Measurements from ENCODE around the gene KLC1. TPM values are rescaled to one million over a fixed set of nuclear protein-coding genes. Genes with fewer than 3 reads are reported as not detected.
A peak's percentile ranks its signal among the peaks of the same experiment; 100 is the strongest.

KLC1 gene
- total and polyA plus RNA-seq, 10 of the 15 experiments (the other 5 are each of a cell fraction or from before 2014, with no cell fraction given): 5.5 to 137 (median 76.1) TPM

GRCh38 chr14:103606963-103607668 lies 21.9 kb upstream of the KLC1 start (continued):
- TF ChIP-seq ETV6 (conservative IDR thresholded peaks at IDR 0.05 in 1 of 2, IDR thresholded peaks at IDR 0.05 in 1 of 2; ENCODE audit: borderline replicate concordance in 1 of 2, low read depth in 1 of 2) (peak in 1 of 2 experiments; percentile 63; a peak in 1 of 4 replicates), SMC3 (IDR thresholded peaks at IDR 0.05; ENCODE audit: borderline replicate concordance, low read length) (peak; percentile 38; the same call in 1 of the 2 replicates), EZH2 (IDR thresholded peaks at IDR 0.05; ENCODE audit: borderline replicate concordance, control insufficient read depth, low read depth, low read length) (0 out of 2 replicates have a peak, but pooled peaks have one; percentile 61), JUND (IDR thresholded peaks at IDR 0.05; ENCODE audit: low read depth, low read length) (no peak), RAD51 (IDR thresholded peaks at IDR 0.05) (peak; percentile 28; the same call in 1 of the 2 replicates), BCL11A (IDR thresholded peaks at IDR 0.05; ENCODE audit: low read depth, low read length) (0 out of 2 replicates have a peak, but pooled peaks have one; percentile 47), CHD2 (IDR thresholded peaks at IDR 0.05; ENCODE audit: borderline replicate concordance, low read depth, low read length) (0 out of 2 replicates have a peak, but pooled peaks have one; percentile 18), IKZF1 (conservative IDR thresholded peaks at IDR 0.05) (peak; percentile 89), HCFC1 (IDR thresholded peaks at IDR 0.05; ENCODE audit: low read length) (no peak), TCF3 (IDR thresholded peaks at IDR 0.05; ENCODE audit: borderline replicate concordance, insufficient read depth, low read depth, low read length) (peak; percentile 97), ZNF217 (IDR thresholded peaks at IDR 0.05) (no peak), KLF5 (IDR thresholded peaks at IDR 0.05; ENCODE audit: partially characterized antibody) (no peak), POLR2A (IDR thresholded peaks at IDR 0.05; ENCODE audit: low read depth, low read length) (no peak), YY1 (IDR thresholded peaks at IDR 0.05; ENCODE audit: low read depth, low read length) (0 out of 2 replicates have a peak, but pooled peaks have one; percentile 11), BHLHE40 (IDR thresholded peaks at IDR 0.05; ENCODE audit: borderline replicate concordance in 1 of 2, low read depth in 2 of 2, low read length in 1 of 2) (peak; percentile 90 to 91), CREB1 (IDR thresholded peaks at IDR 0.05; ENCODE audit: low read depth) (peak; percentile 39; the same call in 1 of the 2 replicates), EED (IDR thresholded peaks at IDR 0.05; ENCODE audit: low read depth) (peak; percentile 95), STAT3 (IDR thresholded peaks at IDR 0.05; ENCODE audit: low read depth, low read length) (0 out of 2 replicates have a peak, but pooled peaks have one; percentile 46), NFYB (IDR thresholded peaks at IDR 0.05; ENCODE audit: insufficient read depth, low read depth, low read length) (no peak)
- TF ChIP-seq, protein P1, sequence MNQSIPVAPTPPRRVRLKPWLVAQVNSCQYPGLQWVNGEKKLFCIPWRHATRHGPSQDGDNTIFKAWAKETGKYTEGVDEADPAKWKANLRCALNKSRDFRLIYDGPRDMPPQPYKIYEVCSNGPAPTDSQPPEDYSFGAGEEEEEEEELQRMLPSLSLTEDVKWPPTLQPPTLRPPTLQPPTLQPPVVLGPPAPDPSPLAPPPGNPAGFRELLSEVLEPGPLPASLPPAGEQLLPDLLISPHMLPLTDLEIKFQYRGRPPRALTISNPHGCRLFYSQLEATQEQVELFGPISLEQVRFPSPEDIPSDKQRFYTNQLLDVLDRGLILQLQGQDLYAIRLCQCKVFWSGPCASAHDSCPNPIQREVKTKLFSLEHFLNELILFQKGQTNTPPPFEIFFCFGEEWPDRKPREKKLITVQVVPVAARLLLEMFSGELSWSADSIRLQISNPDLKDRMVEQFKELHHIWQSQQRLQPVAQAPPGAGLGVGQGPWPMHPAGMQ (IDR thresholded peaks at IDR 0.05; ENCODE audit: borderline replicate concordance): peak; percentile 24; the same call in 1 of the 2 replicates
- TF ChIP-seq, protein P2, sequence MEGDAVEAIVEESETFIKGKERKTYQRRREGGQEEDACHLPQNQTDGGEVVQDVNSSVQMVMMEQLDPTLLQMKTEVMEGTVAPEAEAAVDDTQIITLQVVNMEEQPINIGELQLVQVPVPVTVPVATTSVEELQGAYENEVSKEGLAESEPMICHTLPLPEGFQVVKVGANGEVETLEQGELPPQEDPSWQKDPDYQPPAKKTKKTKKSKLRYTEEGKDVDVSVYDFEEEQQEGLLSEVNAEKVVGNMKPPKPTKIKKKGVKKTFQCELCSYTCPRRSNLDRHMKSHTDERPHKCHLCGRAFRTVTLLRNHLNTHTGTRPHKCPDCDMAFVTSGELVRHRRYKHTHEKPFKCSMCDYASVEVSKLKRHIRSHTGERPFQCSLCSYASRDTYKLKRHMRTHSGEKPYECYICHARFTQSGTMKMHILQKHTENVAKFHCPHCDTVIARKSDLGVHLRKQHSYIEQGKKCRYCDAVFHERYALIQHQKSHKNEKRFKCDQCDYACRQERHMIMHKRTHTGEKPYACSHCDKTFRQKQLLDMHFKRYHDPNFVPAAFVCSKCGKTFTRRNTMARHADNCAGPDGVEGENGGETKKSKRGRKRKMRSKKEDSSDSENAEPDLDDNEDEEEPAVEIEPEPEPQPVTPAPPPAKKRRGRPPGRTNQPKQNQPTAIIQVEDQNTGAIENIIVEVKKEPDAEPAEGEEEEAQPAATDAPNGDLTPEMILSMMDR (IDR thresholded peaks at IDR 0.05 in 2 of 3, conservative IDR thresholded peaks at IDR 0.05 in 1 of 3; ENCODE audit: control insufficient read depth in 2 of 3, extremely low read depth in 1 of 3, insufficient read depth in 1 of 3, low read depth in 3 of 3, low read length in 3 of 3): peak in 2 of 3 experiments; percentile 24 to 34; a peak in 2 of 6 replicates
- TF ChIP-seq, protein P3, sequence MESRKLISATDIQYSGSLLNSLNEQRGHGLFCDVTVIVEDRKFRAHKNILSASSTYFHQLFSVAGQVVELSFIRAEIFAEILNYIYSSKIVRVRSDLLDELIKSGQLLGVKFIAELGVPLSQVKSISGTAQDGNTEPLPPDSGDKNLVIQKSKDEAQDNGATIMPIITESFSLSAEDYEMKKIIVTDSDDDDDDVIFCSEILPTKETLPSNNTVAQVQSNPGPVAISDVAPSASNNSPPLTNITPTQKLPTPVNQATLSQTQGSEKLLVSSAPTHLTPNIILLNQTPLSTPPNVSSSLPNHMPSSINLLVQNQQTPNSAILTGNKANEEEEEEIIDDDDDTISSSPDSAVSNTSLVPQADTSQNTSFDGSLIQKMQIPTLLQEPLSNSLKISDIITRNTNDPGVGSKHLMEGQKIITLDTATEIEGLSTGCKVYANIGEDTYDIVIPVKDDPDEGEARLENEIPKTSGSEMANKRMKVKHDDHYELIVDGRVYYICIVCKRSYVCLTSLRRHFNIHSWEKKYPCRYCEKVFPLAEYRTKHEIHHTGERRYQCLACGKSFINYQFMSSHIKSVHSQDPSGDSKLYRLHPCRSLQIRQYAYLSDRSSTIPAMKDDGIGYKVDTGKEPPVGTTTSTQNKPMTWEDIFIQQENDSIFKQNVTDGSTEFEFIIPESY (IDR thresholded peaks at IDR 0.05): no peak

Data from GM12878 (cell line).